ENCODE data around the gene DENND2A. TPM values are rescaled to one million over a fixed set of nuclear protein-coding genes. Genes with fewer than 3 reads are reported as not detected.

The DENND2A gene
- total and polyA plus RNA-seq, 10 of the 15 experiments (the other 5 are each of a cell fraction or from before 2014, with no cell fraction given): 0.01 TPM; not detected in 9

DNA sequence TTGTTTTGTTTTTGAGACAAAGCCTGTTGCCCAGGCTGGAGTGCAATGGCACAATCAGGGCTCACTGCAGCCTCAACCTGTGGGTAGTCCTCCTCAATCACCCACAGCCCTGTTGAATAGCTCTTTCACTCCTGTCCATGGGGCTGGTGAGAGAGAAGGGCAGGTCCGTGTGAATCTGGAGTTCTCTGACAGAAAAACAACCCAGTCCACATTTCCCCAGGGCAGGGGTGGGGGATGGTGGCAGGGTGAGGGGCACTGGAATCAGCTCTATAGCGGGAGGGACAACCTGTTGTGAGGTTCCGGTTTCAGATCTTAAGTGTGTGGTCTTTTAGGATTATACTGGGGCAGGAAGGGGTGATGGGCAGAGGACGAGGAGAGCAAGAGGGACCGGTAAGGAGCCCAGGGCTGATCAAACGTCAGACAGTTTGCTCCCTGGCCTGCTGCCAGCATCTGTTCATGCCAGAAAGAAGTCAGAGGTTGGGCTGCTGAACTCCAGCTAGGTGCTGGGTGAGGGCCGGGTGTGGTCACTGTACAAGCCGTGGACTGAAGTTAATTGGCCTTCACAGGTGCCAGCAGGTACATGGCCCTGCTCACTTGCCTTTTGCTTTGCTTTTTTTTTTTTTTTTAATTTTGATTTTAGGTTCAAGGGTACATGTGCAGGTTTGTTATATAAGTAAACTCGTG is 128.2 kb downstream of the DENND2A start:
- H3K27ac ChIP-seq (ENCODE audit: control insufficient read depth, insufficient read depth): no peak overlapping the region
- intact Hi-C loops (cut with micrococcal nuclease; ENCODE audit: unreplicated experiment) (no loop called here), in situ Hi-C loops (cut with MboI) (loop anchor here (10.0 kb wide), 1 partner anchor 492 kb away; no protein-coding TSS in a partner anchor)
- H2AFZ ChIP-seq (ENCODE audit: control insufficient read depth, low read depth, low read length): no peak overlapping the region
- DNase-seq (ENCODE audit: low read depth, low spot score) (no peak), FAIRE-seq (no peak), ATAC-seq (no peak)
- ChIA-PET CTCF (interaction anchor here (0.8 kb wide), 1 partner anchor 141 kb away, joined by 3 read pairs; no protein-coding TSS in a partner anchor), RAD21 (ENCODE audit: unreplicated experiment) (interaction anchor here (0.6 kb wide), 1 partner anchor 169 kb away, joined by 3 read pairs; no protein-coding TSS in a partner anchor), SMC1A (ENCODE audit: uncharacterized antibody, unreplicated experiment) (interaction anchor here (0.7 kb wide), 1 partner anchor 141 kb away, joined by 3 read pairs; no protein-coding TSS in a partner anchor), POLR2A (no interaction called here)
- 43% methylated on average over 9 of the region's 9 CpGs for WGBS (ENCODE audit: insufficient coverage, insufficient replicate concordance, low lambda C conversion rate, missing lambda C conversion rate)
- no peaks in the 10 kb centered on the region; a peak in 1 of 4 replicates for H3K27me3 ChIP-seq (replicated peaks in 1 of 2; ENCODE audit: control insufficient read depth in 2 of 2, insufficient read depth in 2 of 2, low read length in 1 of 2)
- no peaks in the 10 kb centered on the region for H3K4me1 ChIP-seq (ENCODE audit: control insufficient read depth, insufficient read depth, low read length)
- no peaks in the 10 kb centered on the region for H3K9me3 ChIP-seq (replicated peaks; ENCODE audit: control insufficient read depth, insufficient read depth, low read length)
- no peaks in the 10 kb centered on the region for H3K79me2 ChIP-seq (ENCODE audit: control insufficient read depth, insufficient read depth, low read length)
- TF ChIP-seq LARP7 (IDR thresholded peaks at IDR 0.05) (no peak), TARDBP (IDR thresholded peaks at IDR 0.05; ENCODE audit: borderline replicate concordance) (no peak), BMI1 (IDR thresholded peaks at IDR 0.05; ENCODE audit: borderline replicate concordance) (no peak), BRCA1 (IDR thresholded peaks at IDR 0.05; ENCODE audit: low read depth, low read length) (no peak), CHD1 (IDR thresholded peaks at IDR 0.05; ENCODE audit: low read depth, low read length) (no peak), SPI1 (IDR thresholded peaks at IDR 0.05; ENCODE audit: borderline replicate concordance, insufficient read depth, low read depth, low read length) (no peak), RCOR1 (conservative IDR thresholded peaks at IDR 0.05; ENCODE audit: low read depth, low read length) (no peak), MYB (IDR thresholded peaks at IDR 0.05; ENCODE audit: borderline replicate concordance, low read depth, low read length) (no peak)
- TF ChIP-seq, protein P1, sequence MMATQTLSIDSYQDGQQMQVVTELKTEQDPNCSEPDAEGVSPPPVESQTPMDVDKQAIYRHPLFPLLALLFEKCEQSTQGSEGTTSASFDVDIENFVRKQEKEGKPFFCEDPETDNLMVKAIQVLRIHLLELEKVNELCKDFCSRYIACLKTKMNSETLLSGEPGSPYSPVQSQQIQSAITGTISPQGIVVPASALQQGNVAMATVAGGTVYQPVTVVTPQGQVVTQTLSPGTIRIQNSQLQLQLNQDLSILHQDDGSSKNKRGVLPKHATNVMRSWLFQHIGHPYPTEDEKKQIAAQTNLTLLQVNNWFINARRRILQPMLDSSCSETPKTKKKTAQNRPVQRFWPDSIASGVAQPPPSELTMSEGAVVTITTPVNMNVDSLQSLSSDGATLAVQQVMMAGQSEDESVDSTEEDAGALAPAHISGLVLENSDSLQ (IDR thresholded peaks at IDR 0.05): no peak
- H4K20me1 ChIP-seq (ENCODE audit: control insufficient read depth, insufficient read depth): no peaks in the 10 kb centered on the region
- no peak overlapping the region for H3K9ac ChIP-seq (ENCODE audit: control insufficient read depth, insufficient read depth, low read length)
- H3K4me2 ChIP-seq (ENCODE audit: control insufficient read depth, insufficient read depth): no peak overlapping the region
- H3K4me3 ChIP-seq: no peak overlapping the region
- no peaks in the 10 kb centered on the region for H3K36me3 ChIP-seq (ENCODE audit: control insufficient read depth in 2 of 2, insufficient read depth in 2 of 2, low read length in 1 of 2)
- no TSS peak for BruUV-seq (replicated peaks)

All from GM12878 (cell line).